Suppressor macrophage treated with lipopolysaccharide for 1 hour (primary cell): ENCODE measurements around the gene TTC33.
"Not testable (repeated sequence)": the region's sequence is repeated elsewhere in the genome, so short reads cannot be mapped to it uniquely, and the experiment has no call there.

Experiments used
- DNase-seq, 3 donors: peaks; one replicate each; pipeline ENCODE4 v3.0.0-alpha.2; 2020 to 2022

TTC33 gene

DNA sequence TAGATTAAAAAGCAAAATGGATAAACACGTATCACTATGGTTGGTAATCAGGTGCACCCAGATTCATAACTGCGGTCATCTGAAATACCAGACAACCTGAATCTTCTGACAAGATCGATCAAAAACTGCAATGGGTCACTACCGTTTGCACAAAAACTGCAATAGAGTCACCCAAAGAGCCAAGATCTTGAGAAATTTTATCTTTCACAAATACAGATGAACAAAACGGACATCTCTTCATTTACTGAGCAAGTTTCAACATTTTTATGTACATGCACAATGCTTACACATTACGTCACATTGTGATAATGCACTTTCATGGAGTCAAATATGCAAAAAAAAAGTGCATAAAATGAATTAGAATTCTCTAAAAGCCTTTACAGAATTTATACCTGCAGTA, 23.8 kb upstream of the TTC33 start:
- no peak for DNase-seq

DNA sequence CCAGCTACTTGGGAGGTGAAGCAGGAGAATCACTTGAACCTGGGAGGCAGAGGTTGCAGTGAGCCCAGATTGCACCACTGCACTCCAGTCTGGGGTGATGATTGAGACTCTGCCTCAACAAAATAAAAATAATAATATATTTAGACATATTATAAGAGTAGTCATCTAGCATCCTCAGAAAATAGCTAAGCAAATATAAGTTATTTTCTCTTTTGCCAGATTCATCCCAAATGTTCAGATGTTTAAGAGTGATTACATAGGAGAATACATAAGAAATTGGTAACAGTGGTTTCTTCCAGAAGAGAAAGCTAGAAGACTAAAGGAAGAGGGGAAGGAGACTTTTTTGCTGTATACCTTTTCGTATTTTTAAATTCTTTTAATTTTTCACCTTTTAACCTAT, 22.4 kb upstream of the TTC33 start:
- no peak for DNase-seq

DNA sequence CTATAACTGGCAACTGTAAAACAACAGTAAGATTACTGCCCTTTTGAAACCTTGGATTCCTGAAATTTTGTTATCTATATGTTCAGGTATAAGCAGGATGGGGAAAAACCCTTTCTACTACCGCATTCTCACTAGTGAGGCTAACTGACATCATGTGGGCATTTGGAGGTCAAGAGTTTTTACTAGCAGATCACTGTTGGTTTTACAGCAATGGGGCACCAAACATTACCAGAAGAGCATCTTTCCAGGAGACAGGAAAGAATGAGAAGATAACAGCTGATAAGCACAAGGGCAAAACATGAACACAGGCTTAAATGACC, 20.9 kb upstream of the TTC33 start:
- DNase-seq = no peak

DNA sequence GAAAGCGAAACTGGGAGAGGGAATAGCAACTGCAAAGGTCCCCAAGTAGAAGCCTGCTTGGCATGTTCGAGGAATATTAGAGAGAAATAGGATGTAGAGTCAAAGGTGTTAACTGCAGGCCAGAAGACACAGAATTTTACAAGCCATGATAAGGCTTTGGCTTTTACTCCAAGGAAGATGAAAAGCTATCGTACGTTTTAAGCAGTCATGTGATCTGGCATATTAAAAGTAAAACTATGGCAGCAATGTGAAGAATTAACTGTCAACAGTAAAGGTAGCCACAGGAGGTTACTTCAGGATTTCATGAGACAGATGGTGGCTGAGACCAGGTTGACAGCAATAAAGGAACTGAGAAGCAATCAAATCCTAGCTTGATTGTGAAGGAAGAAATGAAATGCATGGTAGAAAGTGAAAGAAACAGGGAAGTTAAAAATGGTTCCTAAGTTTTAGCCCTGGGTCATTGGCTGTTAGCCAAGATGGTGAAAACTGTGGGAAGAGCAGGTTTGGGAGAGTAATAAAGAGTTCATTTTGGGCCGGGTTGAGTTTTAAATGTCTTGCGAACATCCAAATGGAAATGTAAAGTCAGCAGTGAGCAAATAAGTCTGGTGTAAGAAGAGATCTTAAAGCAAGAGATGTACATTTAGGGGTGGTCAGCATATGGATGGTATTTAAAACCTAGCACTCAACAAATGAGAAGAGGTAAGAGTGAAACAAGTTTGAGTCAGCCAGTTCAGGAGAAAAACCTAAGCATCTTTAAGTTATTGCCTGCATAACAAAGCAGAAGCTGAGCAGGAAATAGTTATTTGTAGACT, 20.3 kb upstream of the TTC33 start:
- no peak for DNase-seq

DNA sequence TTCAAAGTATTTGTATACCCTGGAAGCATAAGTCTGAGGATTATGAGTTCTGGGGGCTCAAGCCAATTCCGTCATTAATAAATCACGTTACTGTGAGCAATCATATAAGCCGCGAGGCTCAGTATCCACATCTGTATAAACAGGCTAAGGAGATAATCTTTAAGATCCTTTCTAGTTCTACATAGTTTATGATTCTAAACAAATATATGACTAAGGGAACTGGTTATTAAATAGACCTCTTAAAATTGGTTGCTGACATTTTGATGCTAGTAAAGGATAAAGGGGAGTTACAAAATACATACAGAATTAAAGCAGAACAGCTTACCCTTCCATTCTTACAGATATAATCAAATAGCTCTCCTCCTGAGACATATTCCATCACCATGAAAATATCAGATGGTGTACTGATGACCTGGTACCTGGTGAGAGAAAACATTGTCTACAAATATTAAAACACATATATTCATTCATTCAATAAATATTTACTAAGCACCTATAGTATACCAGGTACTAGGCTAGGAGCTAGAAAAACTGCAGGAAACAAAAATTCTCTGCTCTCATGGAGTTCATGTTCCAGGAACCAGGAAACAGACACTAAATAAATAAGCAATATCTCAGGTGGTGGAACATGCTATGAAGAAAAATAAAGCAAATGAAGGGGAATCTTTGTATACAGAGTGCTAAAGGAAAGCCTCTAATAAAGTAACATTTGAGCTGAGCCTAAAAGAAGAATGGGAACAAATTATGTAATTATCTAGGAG, 19.5 kb upstream of the TTC33 start:
- DNase-seq = no peak

DNA sequence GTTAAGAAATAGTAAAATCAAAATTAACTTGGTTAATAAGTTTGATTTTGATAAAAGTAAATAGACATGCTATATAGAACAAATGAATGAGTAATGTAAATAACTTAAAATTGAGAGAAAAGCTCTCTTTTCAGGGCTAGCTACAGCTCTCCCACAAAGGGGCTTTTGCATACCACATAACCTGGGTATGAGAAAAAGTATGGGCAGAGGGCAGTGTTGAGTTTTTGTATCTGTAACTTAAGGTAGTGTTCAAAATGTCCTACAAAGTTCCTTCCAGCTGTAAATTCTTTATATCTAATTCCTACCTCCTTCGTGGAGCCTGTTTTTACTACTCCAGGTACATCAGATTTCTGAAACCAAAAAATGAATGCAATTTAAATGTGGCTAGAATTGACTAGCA, 18.9 kb upstream of the TTC33 start:
- no peak for DNase-seq

DNA sequence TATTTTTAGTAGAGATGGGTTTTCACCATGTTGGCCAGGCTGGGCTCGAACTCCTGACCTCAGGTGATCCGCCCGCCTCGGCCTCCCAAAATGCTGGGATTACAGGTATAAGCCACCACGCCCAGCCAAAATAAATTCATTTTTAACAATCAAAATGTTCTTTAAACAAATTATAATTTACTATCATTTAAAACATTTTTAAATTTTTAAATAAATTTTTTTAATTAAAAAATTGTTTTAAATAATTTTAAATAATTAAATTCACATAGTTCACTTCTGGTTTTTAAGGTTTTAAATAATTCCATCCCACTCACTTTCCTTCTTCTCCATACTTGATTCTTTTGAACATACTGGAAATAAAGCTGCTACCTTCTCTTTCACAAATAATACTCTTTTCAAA, 15.0 kb upstream of the TTC33 start:
- DNase-seq = no peak

DNA sequence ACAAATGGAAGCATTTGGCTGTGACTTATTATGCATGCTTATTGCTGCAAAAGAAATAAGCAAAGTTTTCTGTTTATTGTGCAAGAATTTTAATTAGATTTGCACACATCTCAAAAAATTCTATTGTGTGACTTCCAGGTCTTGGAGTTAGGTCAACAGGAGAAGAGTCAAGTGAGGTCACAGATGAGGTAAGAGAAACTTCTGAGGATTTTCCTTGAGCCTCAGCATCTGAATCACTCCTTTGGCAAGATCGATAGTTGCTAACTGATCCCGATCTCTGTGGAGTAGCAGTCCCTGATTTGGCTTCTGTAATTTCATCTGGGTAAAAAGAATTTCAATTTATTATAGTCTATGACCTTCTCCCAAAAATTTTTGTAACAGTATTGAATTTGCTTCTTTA, 6.9 kb upstream of the TTC33 start:
- DNase-seq = no peak

DNA sequence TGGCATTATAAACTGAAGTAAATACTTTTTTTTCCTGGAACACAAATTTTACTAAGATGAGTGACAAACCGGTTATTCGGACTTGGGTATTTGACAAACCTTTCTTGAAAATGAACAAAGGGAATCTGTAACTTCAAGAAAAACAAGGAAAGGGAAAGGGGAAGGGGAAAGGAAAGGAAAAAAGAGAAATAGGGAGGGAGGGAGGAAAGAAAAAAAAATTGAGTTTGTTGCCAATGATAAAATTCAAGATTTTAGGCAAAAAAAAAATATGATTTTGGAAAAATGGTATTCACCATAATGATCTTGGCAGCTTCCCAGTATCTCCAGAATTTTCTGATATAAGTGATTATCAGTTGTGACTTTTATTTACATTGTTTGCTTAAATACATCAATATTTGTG, 1.6 kb upstream of the TTC33 start:
- no peak for DNase-seq

DNA sequence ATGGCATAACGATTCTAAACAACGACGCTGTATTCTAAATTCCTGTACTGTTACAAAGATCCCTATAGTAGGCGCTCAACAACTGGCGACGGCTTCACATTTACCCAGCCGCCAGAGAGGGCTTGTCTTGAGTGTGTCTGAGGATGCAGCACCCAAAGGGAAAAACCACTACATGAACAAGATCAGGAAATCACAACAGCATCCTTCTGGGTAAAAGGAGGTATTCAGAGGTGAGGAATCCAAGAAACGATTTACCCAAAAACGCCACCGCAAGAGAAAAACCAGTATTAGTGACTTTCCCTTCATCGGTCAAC, 711 bp downstream of the TTC33 start:
- peak; percentile 76 to 82 (median 79) for DNase-seq

DNA sequence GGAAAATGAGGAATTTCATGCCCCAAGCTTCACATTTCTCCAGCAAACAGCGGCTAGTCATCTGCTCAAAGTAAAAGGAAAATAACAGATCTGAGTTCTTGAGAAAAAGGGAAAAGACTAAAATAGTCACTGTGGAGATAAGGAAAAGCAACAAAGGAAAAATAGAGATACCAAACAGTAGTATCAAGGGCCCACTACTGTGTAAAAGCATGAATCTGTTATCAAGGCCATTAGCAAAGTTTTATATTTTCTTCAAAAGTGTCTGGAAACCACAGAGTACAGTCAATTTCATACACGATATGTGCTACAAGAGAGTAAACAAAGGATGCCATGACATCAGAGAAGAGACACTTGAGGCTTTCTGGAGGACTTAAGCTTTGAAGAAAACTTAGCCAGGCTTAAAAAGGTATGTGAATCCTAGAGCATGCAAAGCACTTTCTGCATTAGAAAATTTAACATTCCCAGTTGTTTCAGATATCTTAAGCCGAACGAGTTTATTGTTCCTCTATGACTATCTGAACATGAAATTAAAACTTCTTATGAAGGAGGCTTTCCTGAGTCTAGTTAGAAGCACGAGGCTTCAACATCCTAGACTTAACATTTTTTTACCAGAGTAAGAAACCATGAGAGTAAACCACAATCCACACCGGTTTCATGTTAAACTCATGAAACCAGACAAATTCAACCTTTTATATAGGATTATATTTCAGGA, 1.2 kb downstream of the TTC33 start:
- peak in 1 of 3 donors; percentile 7 for DNase-seq

DNA sequence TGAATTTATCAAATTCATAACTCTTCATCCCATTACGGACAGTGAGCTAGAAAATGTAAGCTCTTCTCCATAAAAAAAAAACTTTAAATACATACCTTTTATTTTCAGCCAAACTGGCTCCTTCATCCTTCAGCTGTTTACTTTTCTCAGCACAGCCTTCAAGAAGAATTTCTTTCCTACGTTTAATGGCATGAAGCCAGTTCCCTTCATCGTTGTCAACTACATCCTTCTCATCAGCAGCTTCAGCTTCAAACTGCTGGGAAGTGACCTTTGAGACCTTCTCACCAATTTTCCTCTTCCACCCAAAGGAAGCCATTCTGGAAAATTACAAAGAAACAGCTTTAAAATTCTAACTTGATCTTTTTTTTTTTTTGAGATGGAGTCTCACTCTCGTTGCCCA, 9.1 kb downstream of the TTC33 start:
- DNase-seq = no peak

DNA sequence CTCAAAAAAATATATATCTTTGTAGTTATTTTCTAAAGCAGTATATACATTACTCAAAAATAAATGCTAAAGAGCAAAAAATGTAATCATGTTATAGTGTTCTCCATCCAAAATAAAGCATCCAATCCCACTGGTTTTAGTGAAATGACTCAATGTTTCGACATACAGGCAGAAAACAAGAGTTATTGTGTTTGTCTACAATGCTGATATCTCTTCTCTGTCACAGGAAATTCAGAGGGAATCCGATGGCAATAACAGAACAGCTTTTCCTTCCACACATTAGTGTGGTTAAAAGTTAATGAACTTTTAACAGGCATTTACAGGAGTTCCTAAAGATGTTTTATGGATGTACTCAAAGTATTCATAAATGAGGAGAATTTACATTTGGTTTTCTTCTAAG, 12.0 kb downstream of the TTC33 start:
- no peak for DNase-seq

DNA sequence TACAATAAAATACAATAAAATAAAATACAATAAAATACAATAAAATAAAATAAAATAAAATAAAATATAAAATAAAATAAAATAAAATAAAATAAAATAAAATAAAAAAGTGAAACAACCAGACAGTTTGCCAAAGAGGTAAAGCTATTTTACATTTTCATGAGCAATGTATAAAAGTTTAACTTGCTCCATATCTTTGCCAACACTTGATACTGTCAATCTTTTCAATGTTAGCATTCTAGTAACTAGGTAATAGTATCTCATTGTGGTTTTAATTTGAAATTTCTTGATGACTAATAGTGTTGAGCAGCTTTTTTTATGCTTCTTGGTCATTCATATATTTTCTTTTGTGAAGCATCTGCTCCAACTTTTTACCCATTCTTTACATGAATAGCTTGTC, 17.3 kb downstream of the TTC33 start:
- no peak for DNase-seq

DNA sequence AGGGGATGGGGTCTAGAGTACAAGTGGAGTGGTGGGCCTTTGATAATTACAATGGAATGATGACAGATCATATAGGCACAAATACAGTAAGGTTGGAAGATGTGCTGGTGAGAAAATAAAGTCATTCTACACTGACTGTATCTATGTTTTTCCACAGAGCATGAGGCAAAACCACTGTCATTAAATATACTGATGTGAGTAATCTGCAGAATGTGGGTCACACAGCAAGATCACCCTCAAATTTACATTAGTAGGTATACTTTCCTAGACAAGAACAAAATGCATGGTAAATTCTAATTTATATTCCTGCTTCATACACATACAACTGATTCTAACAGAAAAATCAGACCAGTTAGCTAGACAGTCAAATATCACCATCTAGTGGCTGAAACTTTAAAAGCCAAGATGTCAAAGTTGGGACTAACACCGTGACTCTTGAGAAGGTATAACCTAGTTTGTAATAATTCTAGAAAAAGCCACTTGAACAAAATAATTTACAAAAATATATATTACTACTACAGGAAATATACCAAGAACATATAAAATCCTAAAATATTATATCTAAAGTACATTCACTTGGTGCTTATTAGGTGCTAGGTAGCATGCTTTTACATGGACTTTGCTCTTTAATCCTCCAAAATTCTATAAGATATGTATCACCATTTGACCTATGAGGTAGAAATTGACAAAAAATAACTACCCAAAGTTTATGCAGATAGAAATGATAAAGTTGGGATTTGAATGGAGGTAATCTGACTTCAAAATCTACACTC, 19.5 kb downstream of the TTC33 start:
- peak; percentile 55 to 84 (median 80) for DNase-seq

DNA sequence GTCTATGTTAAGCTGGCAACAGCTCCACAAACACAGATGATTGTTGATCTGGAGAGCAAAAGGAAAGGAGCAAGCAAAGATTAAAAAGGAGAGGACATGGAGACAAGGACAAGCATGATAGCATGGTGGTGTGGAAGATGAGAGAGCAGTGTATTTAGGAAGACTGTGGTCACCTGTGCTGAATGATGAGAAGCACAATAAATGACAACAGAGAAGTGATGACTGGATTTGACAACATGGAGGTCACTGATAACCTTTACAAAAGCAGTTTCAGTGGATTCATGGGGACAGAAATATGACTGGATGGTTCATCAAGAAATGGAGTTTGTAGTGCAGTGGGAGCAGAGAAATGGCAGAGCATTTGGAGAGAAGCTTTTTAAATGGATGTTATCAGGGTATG, 20.2 kb downstream of the TTC33 start:
- DNase-seq = no peak

DNA sequence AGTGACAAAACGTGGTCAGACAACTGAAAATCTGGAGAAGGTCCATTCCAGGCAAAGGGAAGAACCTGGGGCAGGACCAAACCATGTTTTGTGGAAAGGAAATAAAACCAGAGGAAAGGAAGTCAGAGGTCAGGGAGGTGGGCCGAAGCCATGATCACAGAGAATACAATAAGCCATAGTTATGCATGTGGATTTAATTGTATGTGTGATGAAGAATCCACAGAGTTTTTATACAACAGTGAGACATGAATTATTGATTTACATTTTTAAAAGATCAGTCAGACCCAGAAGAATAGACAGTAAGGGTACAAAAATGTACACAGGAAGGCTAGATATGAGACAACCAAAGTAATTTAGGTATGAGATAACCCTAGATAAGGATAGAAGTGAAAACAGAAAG, 20.8 kb downstream of the TTC33 start:
- DNase-seq = no peak

DNA sequence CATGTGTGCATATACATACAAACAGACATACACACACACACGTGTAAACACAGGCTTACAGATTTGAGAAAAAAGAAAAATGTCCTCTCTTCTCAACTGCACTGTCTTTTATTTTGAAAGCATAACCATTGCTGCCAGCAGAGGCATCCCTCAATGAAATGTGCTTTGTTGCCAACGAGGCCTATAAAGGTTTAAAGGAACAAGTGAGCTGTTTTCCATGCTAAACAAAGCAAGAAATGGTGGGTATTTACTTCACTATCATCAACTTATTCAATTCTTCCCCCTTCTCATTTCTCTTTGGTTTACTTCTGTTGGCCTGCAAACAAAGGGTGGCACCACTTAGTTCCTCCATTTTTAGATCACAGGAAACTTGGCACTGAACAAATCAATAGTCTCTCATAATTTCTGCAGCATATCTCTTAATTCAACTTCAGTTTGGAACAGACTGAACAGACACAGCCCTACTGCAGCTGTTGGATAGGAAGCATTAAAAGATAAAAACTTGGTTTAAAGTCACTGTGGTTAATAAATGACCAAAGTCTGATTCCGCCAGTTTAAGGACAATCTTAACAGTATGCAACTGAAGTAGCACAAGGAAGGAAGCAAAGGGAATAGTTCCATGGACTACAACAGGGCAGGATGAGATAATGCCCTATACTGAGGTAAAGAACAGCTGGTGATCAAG, 21.7 kb downstream of the TTC33 start:
- DNase-seq = no peak

DNA sequence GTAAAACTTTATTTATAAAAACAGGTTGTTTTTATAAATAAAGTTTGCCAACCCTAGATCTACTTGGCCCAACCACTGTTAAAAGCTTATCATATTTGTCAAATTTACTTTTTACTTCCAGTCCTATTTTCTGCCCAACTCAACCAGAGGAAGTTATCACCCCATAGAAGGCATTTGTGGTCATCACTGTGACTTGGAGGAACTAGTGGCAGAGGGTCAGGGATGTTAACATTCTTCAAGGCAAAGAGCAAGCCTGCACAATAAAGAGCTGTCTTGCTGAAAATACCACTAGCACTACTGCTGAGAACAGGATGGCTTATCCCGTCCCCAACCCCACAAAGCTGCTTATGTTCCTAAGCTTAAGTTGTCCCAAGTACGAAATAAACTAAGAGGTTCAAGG, 22.3 kb downstream of the TTC33 start:
- DNase-seq = peak in 2 of 3 donors; percentile 18 to 30

DNA sequence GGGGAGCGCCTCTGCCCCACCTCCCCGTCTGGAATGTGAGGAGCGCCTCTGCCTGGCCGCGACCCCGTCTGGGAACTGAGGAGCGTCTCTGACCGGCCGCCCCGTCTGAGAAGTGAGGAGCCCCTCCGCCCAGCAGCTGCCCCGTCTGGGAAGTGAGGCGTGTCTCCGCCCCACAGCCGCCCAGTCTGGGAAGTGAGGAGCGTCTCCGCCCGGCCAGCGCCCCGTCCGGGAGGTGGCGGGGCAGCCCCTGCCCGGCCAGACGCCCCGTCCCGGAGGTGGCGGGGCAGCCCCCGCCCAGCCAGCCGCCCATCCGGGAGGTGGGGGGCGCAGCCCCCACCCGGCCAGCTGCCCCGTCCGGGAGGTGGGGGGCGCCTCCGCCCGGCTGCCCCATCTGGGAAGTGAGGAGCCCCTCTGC, 33.3 kb downstream of the TTC33 start:
- DNase-seq = not testable (repeated sequence)

DNA sequence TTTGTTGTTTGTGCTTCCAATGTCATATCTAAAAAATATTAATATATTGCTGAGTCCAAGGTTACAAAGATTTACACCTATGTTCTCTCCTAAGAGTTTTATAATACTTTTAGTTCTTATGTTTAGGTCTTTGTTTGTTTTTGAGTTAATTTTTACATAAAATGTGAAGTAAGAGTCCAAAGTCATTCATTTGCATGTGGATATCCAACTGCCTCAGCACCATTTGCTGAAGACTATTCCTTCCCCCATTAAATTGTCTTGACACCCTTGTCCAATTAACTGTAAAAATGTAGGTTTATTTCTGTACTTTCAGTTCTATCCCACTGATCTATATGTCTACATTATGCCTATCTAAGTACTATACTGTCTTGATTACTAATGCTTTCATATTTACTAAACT, 35.7 kb downstream of the TTC33 start:
- DNase-seq = no peak

DNA sequence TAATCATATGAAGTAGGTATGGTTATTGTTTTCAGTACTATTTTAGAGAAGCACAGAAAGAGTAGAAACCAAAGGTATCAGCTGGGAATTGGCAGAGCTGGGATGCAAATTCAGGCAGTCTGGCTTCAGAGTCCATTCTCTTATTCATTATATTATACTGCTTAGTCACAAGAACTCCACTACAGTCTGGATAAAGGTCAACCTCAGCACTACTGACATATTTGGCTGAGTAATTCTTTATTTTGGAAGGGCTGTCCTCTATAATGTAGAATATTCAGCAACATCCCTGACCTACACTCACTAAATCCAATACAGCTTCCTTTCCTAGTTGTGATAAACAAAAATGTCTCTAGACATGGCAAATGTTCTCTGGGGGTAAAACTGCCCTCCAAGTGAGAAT, 38.5 kb downstream of the TTC33 start:
- no peak for DNase-seq

DNA sequence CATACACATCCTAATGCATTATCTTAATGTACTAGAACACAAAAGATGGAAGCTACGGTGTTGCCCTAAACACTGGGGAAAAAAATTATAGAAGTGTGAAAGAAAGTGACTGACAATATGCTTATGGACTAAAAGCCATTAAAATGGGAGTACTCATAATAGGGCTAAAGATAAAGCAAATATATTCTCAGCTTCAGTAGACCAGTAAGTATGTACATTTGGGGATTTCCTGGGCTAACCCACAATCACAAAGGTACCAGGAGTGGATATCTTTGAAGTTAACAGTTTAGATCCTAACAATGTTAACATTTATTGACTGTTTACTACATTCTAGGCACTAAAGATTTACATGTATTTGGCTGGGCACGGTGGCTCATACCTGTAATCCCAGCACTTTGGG, 39.2 kb downstream of the TTC33 start:
- no peak for DNase-seq
